Fibroblast of mammary gland (primary cell): Measurements from ENCODE around the gene CFAP61.

Experiments
- DNase-seq: peaks from one replicate; pipeline ENCODE4 v3.0.0-alpha.2; 2010; ENCODE audit warnings: low read depth
- H3K4me3 ChIP-seq: 2 replicates; pipeline ENCODE4 v1.5.1; 2011; ENCODE audit warnings: low read depth, mild to moderate bottlenecking, low read length, moderate library complexity; ENCODE audit not compliant: control insufficient read depth
- CTCF ChIP-seq: conservative IDR thresholded peaks from 2 replicates; pipeline ENCODE4 v1.5.1; 2011; ENCODE audit warnings: low read depth, low read length, inconsistent platforms; ENCODE audit not compliant: control insufficient read depth, insufficient read depth

The CFAP61 gene

GRCh38 chr20:20204256-20204655 is 151.9 kb downstream of the CFAP61 start:
- H3K4me3 ChIP-seq: no peak overlapping the region

GRCh38 chr20:20205141-20205861 is 153.0 kb downstream of the CFAP61 start:
- no peak for DNase-seq
- no peak overlapping the region for H3K4me3 ChIP-seq
- TF ChIP-seq CTCF: no peak

More at GRCh38 chr20:20204256-20204655, 151.9 kb downstream of the CFAP61 start:
- no peak for DNase-seq
- no peak for TF ChIP-seq CTCF

- DNase-seq: no peak
- TF ChIP-seq CTCF: no peak
- H3K4me3 ChIP-seq: no peak overlapping the region
Observed at GRCh38 chr20:20205862-20206236, 153.5 kb downstream of the CFAP61 start.

- TF ChIP-seq CTCF: no peak
- DNase-seq: no peak
- H3K4me3 ChIP-seq: no peak overlapping the region
Observed at GRCh38 chr20:20206788-20207187, 154.5 kb downstream of the CFAP61 start.

- no peak overlapping the region for H3K4me3 ChIP-seq
- no peak for DNase-seq
- TF ChIP-seq CTCF: no peak
Observed at GRCh38 chr20:20207291-20207690, 155.0 kb downstream of the CFAP61 start.

GRCh38 chr20:20207872-20208271 is 155.5 kb downstream of the CFAP61 start:
- no peak overlapping the region for H3K4me3 ChIP-seq
- DNase-seq: no peak
- no peak for TF ChIP-seq CTCF
